Measurements from ENCODE around the gene TMPRSS15. TPM values are rescaled to one million over a fixed set of nuclear protein-coding genes. Genes with fewer than 3 reads are reported as not detected.

Gene TMPRSS15
- total and polyA plus RNA-seq, 11 donors = not detected

- H3K9me3 ChIP-seq = no peaks in the 10 kb centered on the region
- ATAC-seq = no peak
- intact Hi-C loops (cut with DNase I) = no loop called here
- 81 to 89% (median 87%) methylated on average over 1 of the region's 1 CpG for WGBS, 4 donors
- no peak overlapping the region for H3K4me3 ChIP-seq
- no peaks in the 10 kb centered on the region for H3K27me3 ChIP-seq
- H3K27ac ChIP-seq = no peak overlapping the region
- no peaks in the 10 kb centered on the region for H3K4me1 ChIP-seq
- no peaks in the 10 kb centered on the region for H3K36me3 ChIP-seq
- TF ChIP-seq POLR2A (IDR thresholded peaks at IDR 0.05) (no peak), CTCF (IDR thresholded peaks at IDR 0.05) (no peak)
- DNase-seq = no peak
Measured at GRCh38 chr21:18335651-18336236, 67.8 kb downstream of the TMPRSS15 start.

- TF ChIP-seq CTCF (IDR thresholded peaks at IDR 0.05) = no peak
- TF ChIP-seq POLR2A (IDR thresholded peaks at IDR 0.05) = no peak
- ATAC-seq = no peak
Measured at GRCh38 chr21:18334066-18334465, 69.5 kb downstream of the TMPRSS15 start.

GRCh38 chr21:18318156-18318555 is 85.4 kb downstream of the TMPRSS15 start:
- DNase-seq = no peak
- TF ChIP-seq CTCF (IDR thresholded peaks at IDR 0.05) (no peak), POLR2A (IDR thresholded peaks at IDR 0.05) (no peak)
- Histone ChIP-seq H3K4me1 (no peaks in the 10 kb centered on the region), H3K27ac (no peak overlapping the region), H3K36me3 (no peaks in the 10 kb centered on the region), H3K4me3 (no peak overlapping the region), H3K9me3 (peaks cover 0 to 7% (median 0%) of the 10 kb centered on the region in 12 donors), H3K27me3 (no peaks in the 10 kb centered on the region)
- 50 to 56% (median 52%) methylated on average over 3 of the region's 3 CpGs for WGBS, 4 donors
- intact Hi-C loops (cut with DNase I) = no loop called here
- no peak for ATAC-seq

More at GRCh38 chr21:18334066-18334465, 69.5 kb downstream of the TMPRSS15 start:
- no peaks in the 10 kb centered on the region for H3K36me3 ChIP-seq
- DNase-seq = no peak
- H3K4me1 ChIP-seq = no peaks in the 10 kb centered on the region
- H3K27ac ChIP-seq = no peak overlapping the region
- intact Hi-C loops (cut with DNase I) = no loop called here
- H3K9me3 ChIP-seq = no peaks in the 10 kb centered on the region
- 84 to 94% (median 91%) methylated on average over 1 of the region's 1 CpG for WGBS, 4 donors
- H3K27me3 ChIP-seq = no peaks in the 10 kb centered on the region
- no peak overlapping the region for H3K4me3 ChIP-seq

- DNase-seq (no peak), ATAC-seq (no peak)
- intact Hi-C loops (cut with DNase I) = no loop called here
- TF ChIP-seq CTCF (IDR thresholded peaks at IDR 0.05) (no peak), POLR2A (IDR thresholded peaks at IDR 0.05) (no peak)
- no peaks in the 10 kb centered on the region for H3K36me3 ChIP-seq
- no peaks in the 10 kb centered on the region for H3K4me1 ChIP-seq
- H3K27me3 ChIP-seq = peaks cover 0 to 7% (median 0%) of the 10 kb centered on the region in 9 donors
- 40 to 75% (median 48%) methylated on average over 1 of the region's 1 CpG for WGBS, 4 donors
- no peak overlapping the region for H3K4me3 ChIP-seq
- H3K27ac ChIP-seq = no peak overlapping the region
- no peaks in the 10 kb centered on the region for H3K9me3 ChIP-seq
Measured at GRCh38 chr21:18298228-18298627, 105.4 kb downstream of the TMPRSS15 start.

Measured in heart left ventricle (tissue), 16 donors.